ENCODE data around the gene PPFIBP2.

Gene PPFIBP2

GRCh38 chr11:7621554-7621953, 107.8 kb downstream of the PPFIBP2 start:
- Mint-ChIP-seq H3K9me3 (no peaks in the 10 kb centered on the region), H3K4me1 (no peaks in the 10 kb centered on the region), H3K36me3 (no peaks in the 10 kb centered on the region), H3K27ac (no peak overlapping the region), H3K27me3 (no peaks in the 10 kb centered on the region), H3K4me3 (no peak overlapping the region)
- no peak for DNase-seq
- CTCF ChIA-PET = no interaction called here

- no peak for DNase-seq
- Mint-ChIP-seq H3K27ac (no peak overlapping the region), H3K27me3 (no peaks in the 10 kb centered on the region), H3K4me3 (no peak overlapping the region), H3K36me3 (no peaks in the 10 kb centered on the region), H3K4me1 (no peaks in the 10 kb centered on the region), H3K9me3 (no peaks in the 10 kb centered on the region)
- CTCF ChIA-PET = no interaction called here
Observed at GRCh38 chr11:7622721-7623120, 108.9 kb downstream of the PPFIBP2 start.

- no peak for DNase-seq
- Mint-ChIP-seq H3K9me3 (no peaks in the 10 kb centered on the region), H3K36me3 (peaks cover 5% of the 10 kb centered on the region), H3K27me3 (no peaks in the 10 kb centered on the region), H3K4me1 (no peaks in the 10 kb centered on the region), H3K4me3 (no peak overlapping the region), H3K27ac (no peak overlapping the region)
- CTCF ChIA-PET = interaction anchor here (1.5 kb wide), 1 partner anchor 80 kb away, joined by 3 read pairs; no protein-coding TSS in a partner anchor
Observed at GRCh38 chr11:7628660-7629059, 114.9 kb downstream of the PPFIBP2 start.

- H3K27ac Mint-ChIP-seq = no peak overlapping the region
- H3K27me3 Mint-ChIP-seq = no peaks in the 10 kb centered on the region
- no peaks in the 10 kb centered on the region for H3K9me3 Mint-ChIP-seq
- H3K4me1 Mint-ChIP-seq = no peaks in the 10 kb centered on the region
- H3K4me3 Mint-ChIP-seq = no peak overlapping the region
- CTCF ChIA-PET = interaction anchor here (1.5 kb wide), 1 partner anchor 81 kb away, joined by 3 read pairs; no protein-coding TSS in a partner anchor
- no peak for DNase-seq
- peaks cover 9% of the 10 kb centered on the region for H3K36me3 Mint-ChIP-seq
Observed at GRCh38 chr11:7630002-7630401, 116.2 kb downstream of the PPFIBP2 start.

- no peak for DNase-seq
- CTCF ChIA-PET = interaction anchor here (0.9 kb wide), 1 partner anchor 25 kb away, joined by 4 read pairs; no protein-coding TSS in a partner anchor
- Mint-ChIP-seq H3K27me3 (no peaks in the 10 kb centered on the region), H3K4me3 (no peak overlapping the region), H3K36me3 (peaks cover 9% of the 10 kb centered on the region), H3K9me3 (no peaks in the 10 kb centered on the region), H3K27ac (no peak overlapping the region), H3K4me1 (no peaks in the 10 kb centered on the region)
Observed at GRCh38 chr11:7632211-7632610, 118.4 kb downstream of the PPFIBP2 start.

GRCh38 chr11:7635137-7635536, 121.3 kb downstream of the PPFIBP2 start:
- no peaks in the 10 kb centered on the region for H3K9me3 Mint-ChIP-seq
- peaks cover 11% of the 10 kb centered on the region for H3K36me3 Mint-ChIP-seq
- CTCF ChIA-PET = interaction anchor here (1.7 kb wide), 1 partner anchor 123 kb away, joined by 3 read pairs; no protein-coding TSS in a partner anchor
- H3K27ac Mint-ChIP-seq = no peak overlapping the region
- no peaks in the 10 kb centered on the region for H3K4me1 Mint-ChIP-seq
- DNase-seq = no peak
- H3K27me3 Mint-ChIP-seq = no peaks in the 10 kb centered on the region
- H3K4me3 Mint-ChIP-seq = no peak overlapping the region

- H3K36me3 Mint-ChIP-seq = peaks cover 11% of the 10 kb centered on the region
- no peak for DNase-seq
- CTCF ChIA-PET = interaction anchor here (1.7 kb wide), 1 partner anchor 123 kb away, joined by 3 read pairs; no protein-coding TSS in a partner anchor
Observed at GRCh38 chr11:7635708-7636107, 121.9 kb downstream of the PPFIBP2 start.

GRCh38 chr11:7636350-7636749, 122.6 kb downstream of the PPFIBP2 start:
- Mint-ChIP-seq H3K27me3 (no peaks in the 10 kb centered on the region), H3K27ac (no peak overlapping the region), H3K4me1 (no peaks in the 10 kb centered on the region), H3K9me3 (no peaks in the 10 kb centered on the region), H3K36me3 (peaks cover 11% of the 10 kb centered on the region), H3K4me3 (no peak overlapping the region)
- no peak for DNase-seq
- CTCF ChIA-PET = no interaction called here

More at GRCh38 chr11:7635708-7636107, 121.9 kb downstream of the PPFIBP2 start:
- Mint-ChIP-seq H3K27ac (no peak overlapping the region), H3K27me3 (no peaks in the 10 kb centered on the region), H3K4me3 (no peak overlapping the region), H3K4me1 (no peaks in the 10 kb centered on the region), H3K9me3 (no peaks in the 10 kb centered on the region)

GRCh38 chr11:7637447-7638157, 123.8 kb downstream of the PPFIBP2 start:
- Mint-ChIP-seq H3K27ac (no peak overlapping the region), H3K4me3 (no peak overlapping the region), H3K9me3 (no peaks in the 10 kb centered on the region), H3K27me3 (no peaks in the 10 kb centered on the region), H3K36me3 (peaks cover 9% of the 10 kb centered on the region), H3K4me1 (no peaks in the 10 kb centered on the region)
- CTCF ChIA-PET = interaction anchor here (0.6 kb wide), 1 partner anchor 976 kb away, joined by 3 read pairs; no protein-coding TSS in a partner anchor
- no peak for DNase-seq

- H3K4me3 Mint-ChIP-seq = no peak overlapping the region
- CTCF ChIA-PET = interaction anchor here (0.6 kb wide), 1 partner anchor 51 kb away, joined by 3 read pairs; no protein-coding TSS in a partner anchor
- no peak for DNase-seq
- no peak overlapping the region for H3K27ac Mint-ChIP-seq
- H3K27me3 Mint-ChIP-seq = no peaks in the 10 kb centered on the region
- peaks cover 9% of the 10 kb centered on the region for H3K36me3 Mint-ChIP-seq
- H3K9me3 Mint-ChIP-seq = no peaks in the 10 kb centered on the region
- H3K4me1 Mint-ChIP-seq = no peaks in the 10 kb centered on the region
Observed at GRCh38 chr11:7638710-7639642, 125.2 kb downstream of the PPFIBP2 start.

GRCh38 chr11:7639643-7640025, 125.8 kb downstream of the PPFIBP2 start:
- CTCF ChIA-PET = no interaction called here
- Mint-ChIP-seq H3K36me3 (peaks cover 6% of the 10 kb centered on the region), H3K27me3 (no peaks in the 10 kb centered on the region), H3K9me3 (no peaks in the 10 kb centered on the region), H3K4me3 (no peak overlapping the region), H3K27ac (no peak overlapping the region), H3K4me1 (no peaks in the 10 kb centered on the region)
- DNase-seq = no peak

- H3K36me3 Mint-ChIP-seq = peaks cover 7% of the 10 kb centered on the region
- CTCF ChIA-PET = no interaction called here
- no peak overlapping the region for H3K4me3 Mint-ChIP-seq
- no peaks in the 10 kb centered on the region for H3K4me1 Mint-ChIP-seq
- DNase-seq = no peak
- H3K27ac Mint-ChIP-seq = no peak overlapping the region
- H3K9me3 Mint-ChIP-seq = no peaks in the 10 kb centered on the region
- H3K27me3 Mint-ChIP-seq = no peaks in the 10 kb centered on the region
Observed at GRCh38 chr11:7640816-7641215, 127.0 kb downstream of the PPFIBP2 start.

- peaks cover 7% of the 10 kb centered on the region for H3K36me3 Mint-ChIP-seq
Observed at GRCh38 chr11:7642747-7643146, 128.9 kb downstream of the PPFIBP2 start.

GRCh38 chr11:7643314-7643713, 129.5 kb downstream of the PPFIBP2 start:
- H3K27ac Mint-ChIP-seq = no peak overlapping the region
- H3K27me3 Mint-ChIP-seq = no peaks in the 10 kb centered on the region
- DNase-seq = no peak
- CTCF ChIA-PET = interaction anchor here (1.0 to 1.2 kb wide), 2 partner anchors 24 to 59 kb away, joined by 3 to 4 read pairs; no protein-coding TSS in a partner anchor
- no peaks in the 10 kb centered on the region for H3K4me1 Mint-ChIP-seq
- no peaks in the 10 kb centered on the region for H3K9me3 Mint-ChIP-seq
- H3K36me3 Mint-ChIP-seq = peaks cover 7% of the 10 kb centered on the region
- no peak overlapping the region for H3K4me3 Mint-ChIP-seq

More at GRCh38 chr11:7642747-7643146, 128.9 kb downstream of the PPFIBP2 start:
- DNase-seq = no peak
- H3K9me3 Mint-ChIP-seq = no peaks in the 10 kb centered on the region
- CTCF ChIA-PET = interaction anchor here (1.0 to 1.2 kb wide), 2 partner anchors 25 to 59 kb away, joined by 3 to 4 read pairs; no protein-coding TSS in a partner anchor
- H3K4me1 Mint-ChIP-seq = no peaks in the 10 kb centered on the region
- H3K27ac Mint-ChIP-seq = no peak overlapping the region
- no peaks in the 10 kb centered on the region for H3K27me3 Mint-ChIP-seq
- H3K4me3 Mint-ChIP-seq = no peak overlapping the region
